Activated CD8-positive, alpha-beta memory T cell treated with anti-CD3 and anti-CD28 coated beads for 1 hour (primary cell): ENCODE results near the gene HDLBP.

ENCODE experiments used
- DNase-seq, 2 donors: peaks; one replicate each; pipeline ENCODE4 v3.0.0-alpha.2; 2020; ENCODE audit warnings: low read depth in 1 of 2; ENCODE audit errors: extremely low read depth in 1 of 2

Gene HDLBP

GRCh38 chr2:241214766-241215165, 100.7 kb downstream of the HDLBP start:
- DNase-seq = no peak

GRCh38 chr2:241214209-241214608, 101.3 kb downstream of the HDLBP start:
- DNase-seq = no peak

GRCh38 chr2:241213567-241213966, 101.9 kb downstream of the HDLBP start:
- DNase-seq = no peak

GRCh38 chr2:241213041-241213440, 102.4 kb downstream of the HDLBP start:
- no peak for DNase-seq

- DNase-seq = no peak
These were observed 104.2 kb downstream of the HDLBP start for GRCh38 chr2:241211276-241211675.

GRCh38 chr2:241209271-241209670, 106.2 kb downstream of the HDLBP start:
- DNase-seq = no peak

GRCh38 chr2:241208058-241208457, 107.4 kb downstream of the HDLBP start:
- no peak for DNase-seq

GRCh38 chr2:241207641-241208040, 107.8 kb downstream of the HDLBP start:
- DNase-seq = no peak

GRCh38 chr2:241207151-241207550, 108.3 kb downstream of the HDLBP start:
- DNase-seq = no peak

GRCh38 chr2:241205086-241205485, 110.4 kb downstream of the HDLBP start:
- DNase-seq = no peak

- no peak for DNase-seq
These were observed 111.0 kb downstream of the HDLBP start for GRCh38 chr2:241204490-241204889.

GRCh38 chr2:241204010-241204384, 111.5 kb downstream of the HDLBP start:
- no peak for DNase-seq

- no peak for DNase-seq
These were observed 112.1 kb downstream of the HDLBP start for GRCh38 chr2:241203218-241204009.

GRCh38 chr2:241202681-241203080, 112.8 kb downstream of the HDLBP start:
- DNase-seq = no peak

- no peak for DNase-seq
These were observed 113.2 kb downstream of the HDLBP start for GRCh38 chr2:241202268-241202585.

GRCh38 chr2:241201445-241202267, 113.8 kb downstream of the HDLBP start:
- DNase-seq = no peak

GRCh38 chr2:241200822-241201395, 114.6 kb downstream of the HDLBP start:
- DNase-seq = no peak

- DNase-seq = no peak
These were observed 115.3 kb downstream of the HDLBP start for GRCh38 chr2:241199897-241200821.

GRCh38 chr2:241199286-241199685, 116.2 kb downstream of the HDLBP start:
- DNase-seq = no peak

GRCh38 chr2:241198381-241199279, 116.8 kb downstream of the HDLBP start:
- DNase-seq = no peak
